Measurements from ENCODE around the gene MYO5C. TPM values are rescaled to one million over a fixed set of nuclear protein-coding genes. Genes with fewer than 3 reads are reported as not detected.

Gene MYO5C
- total and polyA plus RNA-seq, 2 of the 8 experiments (the other 6 are each of a cell fraction or from before 2014, with no cell fraction given): 8.2 to 26.7 TPM

DNA sequence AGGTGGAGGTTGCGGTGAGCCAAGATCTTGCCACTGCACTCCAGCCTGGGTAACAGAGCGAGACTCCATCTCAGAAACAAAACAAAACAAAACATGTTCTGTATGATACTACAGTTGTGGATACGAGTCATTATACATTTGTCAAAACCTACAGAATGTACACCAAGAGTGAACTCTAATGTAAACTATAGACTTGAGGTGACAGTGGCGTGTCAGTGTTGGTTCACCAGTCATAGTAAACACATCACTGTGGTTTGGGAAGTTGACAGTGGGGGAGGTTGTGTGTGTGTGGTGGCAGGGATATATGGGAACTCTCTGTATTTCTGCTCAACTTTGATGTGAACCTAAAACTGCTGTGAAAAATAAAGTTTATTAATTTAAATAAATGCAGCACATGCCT lies 71.4 kb downstream of the MYO5C start:
- no peaks in the 10 kb centered on the region for H3K9me3 ChIP-seq (ENCODE audit: insufficient read depth in 2 of 2, low read depth in 1 of 2, low read length in 1 of 2)
- no peaks in the 10 kb centered on the region for H3K4me1 ChIP-seq (replicated peaks in 1 of 4; ENCODE audit: control insufficient read depth in 3 of 4, insufficient read depth in 4 of 4, low read length in 3 of 4)
- no peak overlapping the region for H3K56ac ChIP-seq (replicated peaks; ENCODE audit: insufficient read length, low read depth, low read length)
- no peak overlapping the region for H3K9ac ChIP-seq (replicated peaks in 1 of 4; ENCODE audit: extremely low read depth in 1 of 4, low read depth in 3 of 4, low read length in 3 of 4)
- H3K36me3 ChIP-seq (ENCODE audit: control insufficient read depth in 2 of 4, insufficient read depth in 4 of 4, low read length in 3 of 4): peaks cover 14 to 56% (median 44%) of the 10 kb centered on the region in 4 experiments
- 95% methylated on average over 4 of the region's 4 CpGs; no CpG with 5 or more reads in 1 of the 2 experiments for WGBS, 2 experiments (ENCODE audit: extremely low coverage in 1 of 2, insufficient coverage in 1 of 2, insufficient read length in 1 of 2, insufficient replicate concordance in 2 of 2, low coverage in 1 of 2, low lambda C conversion rate in 2 of 2, missing lambda C conversion rate in 1 of 2)
- H3K23ac ChIP-seq (ENCODE audit: insufficient read length): no peak overlapping the region
- no peak overlapping the region for H2BK5ac ChIP-seq (ENCODE audit: low read depth, low read length)
- peaks cover 0 to 1% of the 10 kb centered on the region in 2 experiments for H4K20me1 ChIP-seq (replicated peaks in 1 of 2; ENCODE audit: control insufficient read depth in 1 of 2, insufficient read depth in 2 of 2, low read length in 2 of 2)
- no peak overlapping the region for H4K5ac ChIP-seq (ENCODE audit: insufficient read length, low read depth, low read length)
- ChIA-PET CTCF (ENCODE audit: partially characterized antibody) (interaction anchor here (1.6 to 5.4 kb wide), 5 partner anchors 7 to 40 kb away, joined by 7 to 46 read pairs (median 11); no protein-coding TSS in a partner anchor), POLR2A (ENCODE audit: partially characterized antibody) (interaction anchor here (0.7 kb wide), 1 partner anchor 70 kb away, joined by 3 read pairs; no protein-coding TSS in a partner anchor)
- no peak overlapping the region for H2BK20ac ChIP-seq (ENCODE audit: low read length)
- no peak overlapping the region for H3K4me2 ChIP-seq (ENCODE audit: insufficient read depth in 1 of 2, low read depth in 2 of 2, low read length in 2 of 2)
- no peak overlapping the region for H3K27ac ChIP-seq (ENCODE audit: low read depth, low read length)
- H2BK120ac ChIP-seq (replicated peaks; ENCODE audit: low read depth, low read length): no peak overlapping the region
- H2AK5ac ChIP-seq (ENCODE audit: low read depth, low read length): no peak overlapping the region
- H3K79me1 ChIP-seq (ENCODE audit: low read depth, low read length): no peaks in the 10 kb centered on the region
- H3K79me2 ChIP-seq (ENCODE audit: control insufficient read depth in 1 of 2, insufficient read depth in 2 of 2, low read length in 2 of 2): no peaks in the 10 kb centered on the region
- H3K4ac ChIP-seq (replicated peaks; ENCODE audit: insufficient read length, low read depth, low read length): no peak overlapping the region
- no peaks in the 10 kb centered on the region for H3K23me2 ChIP-seq (ENCODE audit: low read depth, low read length)
- TF ChIP-seq RXRA (IDR thresholded peaks at IDR 0.05; ENCODE audit: insufficient read depth, low read depth, low read length) (no peak), EZH2 (IDR thresholded peaks at IDR 0.05; ENCODE audit: low read depth, low read length, severe bottlenecking) (no peak), TBP (IDR thresholded peaks at IDR 0.05; ENCODE audit: low read depth, low read length) (no peak), ZNF274 (IDR thresholded peaks at IDR 0.05; ENCODE audit: borderline replicate concordance, extremely low read depth, low read length) (no peak), CHD1 (IDR thresholded peaks at IDR 0.05; ENCODE audit: low read depth, low read length) (no peak), SAP30 (IDR thresholded peaks at IDR 0.05; ENCODE audit: insufficient read depth, insufficient replicate concordance, low read length) (no peak), RFX5 (IDR thresholded peaks at IDR 0.05; ENCODE audit: borderline replicate concordance, low read depth, low read length) (no peak), JUND (IDR thresholded peaks at IDR 0.05; ENCODE audit: low read length) (no peak), NANOG (IDR thresholded peaks at IDR 0.05; ENCODE audit: insufficient read depth, low read depth, low read length, poor library complexity, severe bottlenecking) (no peak), HDAC2 (IDR thresholded peaks at IDR 0.05; ENCODE audit: borderline replicate concordance in 1 of 2, low read depth in 2 of 2, low read length in 2 of 2) (no peak), PHF8 (conservative IDR thresholded peaks at IDR 0.05; ENCODE audit: low read depth, low read length) (no peak)
- no peak overlapping the region for H3K4me3 ChIP-seq (ENCODE audit: extremely low read depth in 1 of 4, insufficient read depth in 2 of 4, low read depth in 3 of 4, low read length in 4 of 4)
- DNase-seq (ENCODE audit: low read depth in 1 of 2, low spot score in 2 of 2) (no peak), FAIRE-seq (no peak)
- no peaks in the 10 kb centered on the region for H3K27me3 ChIP-seq (replicated peaks in 1 of 4; ENCODE audit: control insufficient read depth in 3 of 4, extremely low read depth in 1 of 4, insufficient read depth in 3 of 4, low read length in 3 of 4)
- no peak overlapping the region for H2BK12ac ChIP-seq (ENCODE audit: low read depth, low read length)
- no peak overlapping the region for H4K91ac ChIP-seq (replicated peaks; ENCODE audit: insufficient read length, low read length)
- no peak overlapping the region for H2BK15ac ChIP-seq (ENCODE audit: low read length)
- no peak overlapping the region for H2AFZ ChIP-seq (ENCODE audit: low read length)
- no peak overlapping the region for H4K8ac ChIP-seq (ENCODE audit: extremely low read depth, insufficient read depth, low read length)
- H3K14ac ChIP-seq (ENCODE audit: insufficient read length): no peak overlapping the region
- H3K18ac ChIP-seq (ENCODE audit: extremely low read depth, low read length): no peak overlapping the region

Measured in H1 (cell line).